GM12878 (cell line): ENCODE results near the gene MYO1C. TPM values are rescaled to one million over a fixed set of nuclear protein-coding genes. Genes with fewer than 3 reads are reported as not detected.

ENCODE experiments used
- ATAC-seq: fragments of 200-7000 bp; cut with Tn5 transposase; 3 replicates; pipeline ENCODE4 v1.9.1; 2020; ENCODE audit warnings: mild to moderate bottlenecking, moderate library complexity
- BruUV-seq: library from RNA; stranded (reverse); fragments of 400-500 nt; replicated peaks from 2 replicates; lab custom pipeline; 2021; lab: Mats Ljungman, UMichigan
- CTCF ChIA-PET: fragments of 300-600 bp; sonication (Branson Sonifier 250); formaldehyde crosslinking; extraction: SDS; loops from one replicate; lab custom pipeline; 2021; ENCODE audit warnings: inconsistent platforms; lab: Yijun Ruan, JAX
- POLR2A ChIA-PET: fragments of 350-600 bp; formaldehyde crosslinking; extraction: SDS; loops from one replicate; lab custom pipeline; 2021; ENCODE audit warnings: inconsistent platforms; lab: Charles Lee
- RAD21 ChIA-PET: fragments of 300-600 bp; sonication (Branson Sonifier 250); formaldehyde crosslinking; loops from one replicate; lab custom pipeline; 2023; ENCODE audit warnings: antibody characterized with exemption; ENCODE audit not compliant: unreplicated experiment; lab: Charles Lee
- SMC1A ChIA-PET: fragments of 300-600 bp; sonication (Branson Sonifier 250); formaldehyde crosslinking; loops from one replicate; lab custom pipeline; 2023; ENCODE audit not compliant: unreplicated experiment, uncharacterized antibody; lab: Charles Lee
- DNase-seq: peaks from one replicate; pipeline ENCODE4 v3.0.0-alpha.2; 2011; ENCODE audit warnings: low read depth, low spot score
- FAIRE-seq: peaks from 3 replicates; lab custom pipeline; 2011; peaks lifted over from hg19 to GRCh38; lab: Jason Lieb, UNC
- H2AFZ ChIP-seq: 2 replicates; pipeline ENCODE4 v1.6.0; 2011; ENCODE audit warnings: low read depth, low read length, control low read depth; ENCODE audit not compliant: control insufficient read depth
- H3K27ac ChIP-seq: 2 replicates; pipeline ENCODE4 v1.5.1; 2011; ENCODE audit warnings: control low read depth; ENCODE audit not compliant: control insufficient read depth, insufficient read depth
- H3K27me3 ChIP-seq, 2 experiments: replicated peaks in 1 of 2; 2 replicates each; pipeline versions ENCODE4 v1.6.0 to v1.6.1; 2011; ENCODE audit warnings: low read length in 1 of 2; ENCODE audit not compliant: control insufficient read depth in 2 of 2, insufficient read depth in 2 of 2
- H3K36me3 ChIP-seq, 2 experiments: 2 replicates each; pipeline ENCODE4 v1.5.1; 2011; ENCODE audit warnings: low read length in 1 of 2; ENCODE audit not compliant: control insufficient read depth in 2 of 2, insufficient read depth in 2 of 2
- H3K4me1 ChIP-seq: 2 replicates; pipeline ENCODE4 v1.6.1; 2011; ENCODE audit warnings: mild to moderate bottlenecking, low read length, moderate library complexity, mixed read lengths; ENCODE audit not compliant: control insufficient read depth, insufficient read depth
- H3K4me2 ChIP-seq: 2 replicates; pipeline ENCODE4 v1.6.0; 2011; ENCODE audit warnings: control low read depth; ENCODE audit not compliant: control insufficient read depth, insufficient read depth
- H3K4me3 ChIP-seq: fragments of 200-600 bp; sonication (generic); 2 replicates; pipeline ENCODE4 v1.5.1; 2016
- H3K79me2 ChIP-seq: 2 replicates; pipeline ENCODE4 v1.6.0; 2011; ENCODE audit warnings: low read length; ENCODE audit not compliant: control insufficient read depth, insufficient read depth
- H3K9ac ChIP-seq: 2 replicates; pipeline ENCODE4 v1.8.0; 2011; ENCODE audit warnings: low read length, control low read depth, mixed read lengths; ENCODE audit not compliant: control insufficient read depth, insufficient read depth
- H3K9me3 ChIP-seq: replicated peaks from 3 replicates; pipeline ENCODE4 v1.5.1; 2011; ENCODE audit warnings: mild to moderate bottlenecking, low read length; ENCODE audit not compliant: control insufficient read depth, insufficient read depth
- H4K20me1 ChIP-seq: 2 replicates; pipeline ENCODE4 v1.6.0; 2011; ENCODE audit not compliant: control insufficient read depth, insufficient read depth
- ATF2 ChIP-seq: IDR thresholded peaks from 2 replicates; pipeline ENCODE4 v1.6.1; 2012; ENCODE audit warnings: low read length, inconsistent platforms
- CUX1 ChIP-seq: IDR thresholded peaks from 2 replicates; pipeline ENCODE4 v1.6.1; 2012; ENCODE audit warnings: improper control_type of control experiment, low read depth, low read length; ENCODE audit not compliant: insufficient replicate concordance
- E2F8 ChIP-seq: fragments of 450-650 bp; IDR thresholded peaks from 2 replicates; pipeline ENCODE4 v1.6.1; 2018; ENCODE audit warnings: mild to moderate bottlenecking, low read depth, moderate library complexity; ENCODE audit not compliant: partially characterized antibody
- IKZF1 ChIP-seq: fragments of 450-650 bp; conservative IDR thresholded peaks from 2 replicates; pipeline ENCODE4 v1.6.1; 2017; ENCODE audit warnings: antibody characterized with exemption, mild to moderate bottlenecking
- KLF5 ChIP-seq: fragments of 450-650 bp; IDR thresholded peaks from 2 replicates; pipeline ENCODE4 v1.6.1; 2014; ENCODE audit warnings: mild to moderate bottlenecking; ENCODE audit not compliant: partially characterized antibody
- NR2F1 ChIP-seq: fragments of 450-650 bp; conservative IDR thresholded peaks from 2 replicates; pipeline ENCODE4 v1.6.1; 2017; ENCODE audit warnings: mild to moderate bottlenecking
- PAX8 ChIP-seq: fragments of 450-650 bp; IDR thresholded peaks from 2 replicates; pipeline ENCODE4 v1.6.1; 2017; ENCODE audit warnings: mild to moderate bottlenecking, moderate library complexity
- TCF7 ChIP-seq: IDR thresholded peaks from 2 replicates; pipeline ENCODE4 v1.6.1; 2014; ENCODE audit warnings: antibody characterized with exemption, borderline replicate concordance
- WRNIP1 ChIP-seq: IDR thresholded peaks from 2 replicates; pipeline ENCODE4 v1.6.1; 2011; ENCODE audit warnings: low read depth, low read length, improper control_type of control experiment, borderline replicate concordance
- ZNF24 ChIP-seq: fragments of 450-650 bp; IDR thresholded peaks from 2 replicates; pipeline ENCODE4 v1.6.1; 2017; ENCODE audit warnings: antibody characterized with exemption, mild to moderate bottlenecking
- WGBS: methylation state at CpG from one replicate; pipeline ENCODE4 v1.1.6; 2016; ENCODE audit warnings: low lambda C conversion rate; ENCODE audit not compliant: insufficient replicate concordance, insufficient coverage; ENCODE audit errors: missing lambda C conversion rate; 5-methylcytosine and 5-hydroxymethylcytosine counted together
- in situ Hi-C: fragments of 300-500 bp; cut with MboI; formaldehyde crosslinking; loops from 9 replicates; pipeline ENCODE4 v1.14.3; 2018; ENCODE audit warnings: mixed read lengths
- intact Hi-C: fragments of 100-400 bp; cut with micrococcal nuclease; formaldehyde crosslinking; loops from one replicate; pipeline ENCODE4 v1.14.2; 2022; ENCODE audit not compliant: unreplicated experiment
- polyA plus RNA-seq, 11 experiments: library from polyadenylated mRNA; depleted of rRNA in 4 of 11; unstranded in 6 of 11; stranded (reverse) in 5 of 11; fragments of >200 nt; fragmentation: Nextera tagmentation in 4 of 11; fragmentation: Illumina TruSeq in 1 of 11; extraction: Ambion mirVana in 4 of 11; extraction: Trizol in 1 of 11; gene quantifications; 1 replicate in 1 of 11; 2 replicates in 10 of 11; pipeline versions ENCODE4 v1.2.1 to v1.2.3, GENCODE V29; 2011 to 2016; ENCODE audit warnings: inconsistent platforms in 2 of 11, missing spikeins in 2 of 11, low read depth in 1 of 11
- total RNA-seq, 4 experiments: library from RNA; depleted of rRNA in 3 of 4; stranded (reverse); fragments of >200 nt in 3 of 4; fragmentation: Illumina TruSeq in 1 of 4; extraction: Trizol in 1 of 4; gene quantifications; 2 replicates each; pipeline versions ENCODE4 v1.2.1 to v1.2.3, GENCODE V29; 2013 to 2021

The MYO1C gene
- total and polyA plus RNA-seq, 10 of the 15 experiments (the other 5 are each of a cell fraction or from before 2014, with no cell fraction given) = 1.2 to 92.0 (median 36.6) TPM

GRCh38 chr17:1515640-1516387 is 23.3 kb upstream of the MYO1C start (continued):
- no peak for TF ChIP-seq ATF2

- peaks cover 4% of the 10 kb centered on the region for H3K4me1 ChIP-seq
- ATAC-seq = no peak
- H3K79me2 ChIP-seq = peaks cover 19% of the 10 kb centered on the region
- in situ Hi-C loops (no loop called here), intact Hi-C loops (no loop called here)
- no TSS peak for BruUV-seq
- no peaks in the 10 kb centered on the region for H3K9me3 ChIP-seq
- POLR2A ChIA-PET = interaction anchor here (0.6 to 1.0 kb wide), 2 partner anchors 12 to 95 kb away, joined by 4 to 5 read pairs; no protein-coding TSS in a partner anchor
- H3K27me3 ChIP-seq = no peaks in the 10 kb centered on the region
- DNase-seq = no peak
- SMC1A ChIA-PET = interaction anchor here (4.7 kb wide), 1 partner anchor 146 kb away, joined by 95 read pairs; no protein-coding TSS in a partner anchor
- RAD21 ChIA-PET = interaction anchor here (5.5 kb wide), 1 partner anchor 147 kb away, joined by 100 read pairs; no protein-coding TSS in a partner anchor
- H3K4me2 ChIP-seq = no peak overlapping the region
- no peak for FAIRE-seq
- no peak overlapping the region for H3K4me3 ChIP-seq
- WGBS = 97% methylated on average over 2 of the region's 2 CpGs
- no peaks in the 10 kb centered on the region; a peak in 3 of 4 replicates for H3K36me3 ChIP-seq
- no peak overlapping the region for H3K27ac ChIP-seq
- CTCF ChIA-PET = interaction anchor here (1.2 to 7.5 kb wide), 5 partner anchors 13 to 150 kb away, joined by 3 to 132 read pairs (median 4); no protein-coding TSS in a partner anchor
- H3K9ac ChIP-seq = no peak overlapping the region
- no peak overlapping the region for H2AFZ ChIP-seq
- H4K20me1 ChIP-seq = no peaks in the 10 kb centered on the region
- no peak for TF ChIP-seq NR2F1
- TF ChIP-seq WRNIP1 = no peak
- TF ChIP-seq ZNF24 = no peak
- TF ChIP-seq E2F8 = no peak
- no peak for TF ChIP-seq CUX1
- TF ChIP-seq PAX8 = no peak
- TF ChIP-seq TCF7 = no peak
- no peak for TF ChIP-seq KLF5
- TF ChIP-seq IKZF1 = no peak
These were observed 19.9 kb upstream of the MYO1C start for GRCh38 chr17:1512351-1512750.
